SK-N-SH (cell line): ENCODE measurements around the gene FLYWCH2. TPM values are rescaled to one million over a fixed set of nuclear protein-coding genes. Genes with fewer than 3 reads are reported as not detected.

ENCODE experiments used
- CTCF ChIA-PET: fragments of 300-600, 350-600 bp; formaldehyde crosslinking; extraction: SDS; loops from one replicate; lab custom pipeline; 2021; lab: Yijun Ruan, JAX
- POLR2A ChIA-PET: fragments of 350-600 bp; sonication (Branson Sonifier 250); formaldehyde crosslinking; extraction: SDS; loops from one replicate; lab custom pipeline; 2020; ENCODE audit warnings: antibody characterized with exemption, inconsistent platforms; lab: Yijun Ruan, JAX
- DNase-seq: peaks from one replicate; pipeline ENCODE4 v3.0.0; 2012
- H2AFZ ChIP-seq: fragments of 200-600 bp; sonication (generic); 2 replicates; pipeline ENCODE4 v1.8.1; 2016; ENCODE audit warnings: antibody characterized with exemption, mild to moderate bottlenecking, low read depth
- H3F3A ChIP-seq: fragments of 200-600 bp; sonication (generic); replicated peaks from 2 replicates; pipeline ENCODE3; 2016; ENCODE audit warnings: antibody characterized with exemption, mild to moderate bottlenecking; ENCODE audit not compliant: insufficient read depth
- H3K27ac ChIP-seq, 2 experiments: fragments of 200-500 bp in 1 of 2; fragments of 200-600 bp in 1 of 2; sonication (Bioruptor generic) in 1 of 2; sonication (generic), shearing (Covaris generic) in 1 of 2; 2 replicates each; pipeline versions ENCODE4 v1.5.1 to v1.6.1; 2014 to 2016; ENCODE audit warnings: low read depth in 2 of 2, inconsistent platforms in 1 of 2, low read length in 1 of 2, mild to moderate bottlenecking in 1 of 2, mixed read lengths in 1 of 2
- H3K27me3 ChIP-seq: fragments of 200-600 bp; sonication (generic), shearing (Covaris generic); 2 replicates; pipeline ENCODE4 v1.6.1; 2016; ENCODE audit warnings: mixed run types; ENCODE audit not compliant: insufficient read depth
- H3K36me3 ChIP-seq, 2 experiments: fragments of 200-500 bp in 1 of 2; fragments of 200-600 bp in 1 of 2; sonication (Bioruptor generic) in 1 of 2; sonication (generic) in 1 of 2; replicated peaks in 1 of 2; 2 replicates each; pipeline versions ENCODE3 to v1.5.1; 2014 to 2016; ENCODE audit warnings: low read length in 1 of 2, mild to moderate bottlenecking in 1 of 2; ENCODE audit not compliant: insufficient read depth in 2 of 2, control insufficient read depth in 1 of 2
- H3K4me1 ChIP-seq, 2 experiments: fragments of 200-500 bp in 1 of 2; fragments of 200-600 bp in 1 of 2; sonication (Bioruptor generic) in 1 of 2; sonication (generic), shearing (Covaris generic) in 1 of 2; 2 replicates each; pipeline versions ENCODE4 v1.5.1 to v1.6.1; 2014 to 2016; ENCODE audit warnings: low read depth in 1 of 2, low read length in 1 of 2, mixed run types in 1 of 2; ENCODE audit not compliant: insufficient read depth in 2 of 2, control insufficient read depth in 1 of 2
- H3K4me2 ChIP-seq: fragments of 200-600 bp; sonication (generic), shearing (Covaris generic); 2 replicates; pipeline ENCODE4 v1.6.1; 2017; ENCODE audit warnings: mixed run types
- H3K4me3 ChIP-seq, 2 experiments: fragments of 200-500 bp in 1 of 2; fragments of 200-600 bp in 1 of 2; sonication (Bioruptor generic) in 1 of 2; sonication (generic), shearing (Covaris generic) in 1 of 2; 2 replicates each; pipeline versions ENCODE4 v1.5.1 to v1.8.1; 2014 to 2016; ENCODE audit warnings: low read depth in 2 of 2, inconsistent platforms in 1 of 2, low read length in 1 of 2, mild to moderate bottlenecking in 1 of 2, mixed read lengths in 1 of 2, moderate library complexity in 1 of 2
- H3K79me2 ChIP-seq: fragments of 200-600 bp; sonication (generic); 2 replicates; pipeline ENCODE4 v1.8.1; 2017; ENCODE audit warnings: mild to moderate bottlenecking; ENCODE audit not compliant: insufficient read depth
- H3K9ac ChIP-seq: fragments of 200-600 bp; sonication (generic); 2 replicates; pipeline ENCODE4 v1.6.1; 2017; ENCODE audit warnings: mixed run types
- H3K9me2 ChIP-seq: fragments of 200-600 bp; sonication (generic); 2 replicates; pipeline ENCODE4 v1.6.1; 2017; ENCODE audit warnings: mixed run types
- H3K9me3 ChIP-seq: fragments of 200-600 bp; sonication (generic); 2 replicates; pipeline ENCODE4 v1.6.1; 2017; ENCODE audit warnings: mixed run types, mild to moderate bottlenecking, moderate library complexity
- H4K20me1 ChIP-seq: fragments of 200-600 bp; sonication (generic); 2 replicates; pipeline ENCODE4 v1.6.1; 2017; ENCODE audit warnings: mild to moderate bottlenecking, mixed run types; ENCODE audit not compliant: insufficient read depth
- ELF1 ChIP-seq: IDR thresholded peaks from 2 replicates; pipeline ENCODE4 v1.4.0; 2012
- EZH2phosphoT487 ChIP-seq: fragments of 200-600 bp; sonication (generic); IDR thresholded peaks from 2 replicates; pipeline ENCODE4 v1.6.1; 2017; ENCODE audit warnings: low read depth, mixed run types, mild to moderate bottlenecking, antibody characterized with exemption, moderate library complexity, borderline replicate concordance
- FOXM1 ChIP-seq: IDR thresholded peaks from 2 replicates; pipeline ENCODE4 v1.4.0; 2012; ENCODE audit warnings: low read depth, mild to moderate bottlenecking
- GABPA ChIP-seq: IDR thresholded peaks from 2 replicates; pipeline ENCODE4 v1.4.0; 2012; ENCODE audit warnings: low read depth, mild to moderate bottlenecking
- MAX ChIP-seq: IDR thresholded peaks from 2 replicates; pipeline ENCODE4 v1.4.0; 2012; ENCODE audit warnings: low read depth
- MEF2A ChIP-seq: IDR thresholded peaks from 2 replicates; pipeline ENCODE4 v1.4.0; 2012; ENCODE audit warnings: low read depth, borderline replicate concordance
- MXI1 ChIP-seq: IDR thresholded peaks from 2 replicates; pipeline ENCODE4 v1.6.1; 2012; ENCODE audit warnings: mild to moderate bottlenecking, low read depth, low read length, improper control_type of control experiment
- NFIC ChIP-seq: IDR thresholded peaks from 2 replicates; pipeline ENCODE4 v1.4.0; 2012; ENCODE audit warnings: borderline replicate concordance
- RFX5 ChIP-seq: IDR thresholded peaks from 2 replicates; pipeline ENCODE4 v1.6.1; 2012; ENCODE audit warnings: mild to moderate bottlenecking, improper control_type of control experiment, low read length
- SMC3 ChIP-seq: IDR thresholded peaks from 2 replicates; pipeline ENCODE4 v1.6.1; 2012; ENCODE audit warnings: low read depth, low read length, improper control_type of control experiment
- TCF12 ChIP-seq: IDR thresholded peaks from 2 replicates; pipeline ENCODE4 v1.4.0; 2012
- TEAD4 ChIP-seq: IDR thresholded peaks from 2 replicates; pipeline ENCODE4 v1.4.0; 2012; ENCODE audit warnings: mild to moderate bottlenecking, borderline replicate concordance; ENCODE audit not compliant: insufficient read depth
- WGBS: methylation state at CpG from one replicate; pipeline ENCODE4 v1.1.6; 2017; ENCODE audit warnings: low lambda C conversion rate; 5-methylcytosine and 5-hydroxymethylcytosine counted together
- polyA plus RNA-seq, 3 experiments: library from polyadenylated mRNA; depleted of rRNA; stranded (reverse); fragments of >200 nt; gene quantifications; 2 replicates each; pipeline ENCODE4 v1.2.3, GENCODE V29; 2012
- TF ChIP-seq, protein P1 (sequence below): fragments of 150-350 bp; IDR thresholded peaks from 2 replicates; pipeline ENCODE4 v1.6.1; 2016; ENCODE audit warnings: mild to moderate bottlenecking, low read depth, low read length
- TF ChIP-seq, protein P2 (sequence below): IDR thresholded peaks from 2 replicates; pipeline ENCODE4; 2012

FLYWCH2 gene
- polyA plus RNA-seq, 1 of the 3 experiments (the other 2 are of a cell fraction) = 64.8 TPM

DNA sequence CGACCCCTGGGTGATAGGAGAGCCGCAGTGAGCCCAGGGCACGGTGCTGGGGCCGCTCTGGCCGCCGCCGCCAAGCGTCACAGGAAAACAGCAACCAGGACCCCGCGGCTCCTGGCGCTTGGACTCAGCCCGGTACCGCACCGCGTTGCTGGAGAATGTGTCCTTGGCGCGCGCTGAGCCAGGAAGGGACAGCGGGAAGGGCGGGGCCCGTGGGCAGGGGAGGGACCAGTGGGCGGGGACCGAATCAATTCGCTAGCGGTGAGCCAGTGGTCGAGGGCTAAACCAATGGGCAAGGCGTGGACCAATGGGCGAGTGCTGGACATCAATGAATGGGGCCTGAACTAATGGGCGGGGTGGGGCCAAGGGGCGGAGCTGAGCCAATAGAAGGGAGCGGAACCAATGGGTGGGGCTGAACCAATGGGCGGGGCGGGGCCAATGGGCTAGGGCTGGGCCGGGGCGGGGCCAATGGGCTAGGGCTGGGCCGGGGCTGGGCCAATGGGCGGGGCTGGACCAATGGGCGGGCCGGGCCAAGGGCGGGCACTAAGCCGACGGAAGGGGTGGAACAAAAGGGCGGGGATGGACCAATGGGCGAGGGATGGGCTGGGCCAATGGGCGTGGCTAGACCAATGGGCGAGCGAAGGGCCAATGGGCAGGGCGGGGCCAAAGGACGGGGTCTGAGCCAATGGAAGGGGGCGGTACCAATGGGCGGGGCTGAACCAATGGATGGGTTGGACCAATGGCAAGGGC lies 22.4 kb downstream of the FLYWCH2 start (continued):
- TF ChIP-seq TEAD4 = no peak
- TF ChIP-seq FOXM1 = no peak
- TF ChIP-seq TCF12 = no peak; the same call in 1 of the 2 replicates
- TF ChIP-seq, protein P1, sequence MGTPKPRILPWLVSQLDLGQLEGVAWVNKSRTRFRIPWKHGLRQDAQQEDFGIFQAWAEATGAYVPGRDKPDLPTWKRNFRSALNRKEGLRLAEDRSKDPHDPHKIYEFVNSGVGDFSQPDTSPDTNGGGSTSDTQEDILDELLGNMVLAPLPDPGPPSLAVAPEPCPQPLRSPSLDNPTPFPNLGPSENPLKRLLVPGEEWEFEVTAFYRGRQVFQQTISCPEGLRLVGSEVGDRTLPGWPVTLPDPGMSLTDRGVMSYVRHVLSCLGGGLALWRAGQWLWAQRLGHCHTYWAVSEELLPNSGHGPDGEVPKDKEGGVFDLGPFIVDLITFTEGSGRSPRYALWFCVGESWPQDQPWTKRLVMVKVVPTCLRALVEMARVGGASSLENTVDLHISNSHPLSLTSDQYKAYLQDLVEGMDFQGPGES = peak; percentile 60
- TF ChIP-seq, protein P2, sequence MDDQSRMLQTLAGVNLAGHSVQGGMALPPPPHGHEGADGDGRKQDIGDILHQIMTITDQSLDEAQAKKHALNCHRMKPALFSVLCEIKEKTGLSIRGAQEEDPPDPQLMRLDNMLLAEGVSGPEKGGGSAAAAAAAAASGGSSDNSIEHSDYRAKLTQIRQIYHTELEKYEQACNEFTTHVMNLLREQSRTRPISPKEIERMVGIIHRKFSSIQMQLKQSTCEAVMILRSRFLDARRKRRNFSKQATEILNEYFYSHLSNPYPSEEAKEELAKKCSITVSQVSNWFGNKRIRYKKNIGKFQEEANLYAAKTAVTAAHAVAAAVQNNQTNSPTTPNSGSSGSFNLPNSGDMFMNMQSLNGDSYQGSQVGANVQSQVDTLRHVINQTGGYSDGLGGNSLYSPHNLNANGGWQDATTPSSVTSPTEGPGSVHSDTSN = peak; percentile 21; the same call in 1 of the 2 replicates
- no peak for TF ChIP-seq ELF1
- TF ChIP-seq SMC3 = no peak
- TF ChIP-seq NFIC = no peak
- peak; percentile 79 for TF ChIP-seq MAX
- no peak for TF ChIP-seq MEF2A

GRCh38 chr16:2905988-2906387 lies 23.0 kb downstream of the FLYWCH2 start:
- DNase-seq = no peak
- Histone ChIP-seq H3K36me3 (no peaks in the 10 kb centered on the region), H3K9me3 (no peaks in the 10 kb centered on the region), H3K27me3 (no peaks in the 10 kb centered on the region), H4K20me1 (no peaks in the 10 kb centered on the region), H3K4me3 (no peak overlapping the region), H3K9ac (no peak overlapping the region), H2AFZ (peak overlapping the region; percentile 30; the same call in 1 of the 2 replicates), H3K27ac (peak overlapping the region in 1 of 2 experiments; percentile 41; a peak in 2 of 4 replicates), H3K79me2 (0 out of 2 replicates have a peak, but pooled peaks cover 3% of the 10 kb centered on the region)
- WGBS = 20% methylated on average over 12 of the region's 12 CpGs
- CTCF ChIA-PET = interaction anchor here (0.8 to 2.1 kb wide), 8 partner anchors 10 to 67 kb away, joined by 3 to 10 read pairs (median 5); no protein-coding TSS in a partner anchor
- POLR2A ChIA-PET = interaction anchor here (0.6 to 1.1 kb wide), 2 partner anchors 13 to 23 kb away, joined by 3 to 9 read pairs; partner anchors contain the start of gene FLYWCH2
- no peak for TF ChIP-seq EZH2phosphoT487
- TF ChIP-seq, protein P2 = no peak
- peak; percentile 70; the same call in 1 of the 2 replicates for TF ChIP-seq MXI1
- TF ChIP-seq RFX5 = peak; percentile 82
- TF ChIP-seq GABPA = no peak
- TF ChIP-seq, all 33 proteins: peak for 2
- peaks cover 6 to 8% of the 10 kb centered on the region in 2 experiments; a peak in 2 of 4 replicates for H3K4me1 ChIP-seq
- peak overlapping the region; percentile 52 for H3K4me2 ChIP-seq
- H3F3A ChIP-seq = peaks cover 27% of the 10 kb centered on the region
- H3K9me2 ChIP-seq = no peaks in the 10 kb centered on the region
